Panc1 (cell line): ENCODE measurements around the gene ARL15. TPM values are rescaled to one million over a fixed set of nuclear protein-coding genes. Genes with fewer than 3 reads are reported as not detected.

Experiments used
- ATAC-seq: fragments of 200-7000 bp; cut with Tn5 transposase; 2 replicates; pipeline ENCODE4 v1.9.1; 2020; ENCODE audit warnings: mild to moderate bottlenecking, moderate library complexity
- BruUV-seq: library from RNA; stranded (reverse); fragments of 400-500 nt; replicated peaks from 2 replicates; lab custom pipeline; 2021; lab: Mats Ljungman, UMichigan
- CTCF ChIA-PET: fragments of 300-600 bp; sonication (Branson Sonifier 250); formaldehyde crosslinking; loops from one replicate; lab custom pipeline; 2022; ENCODE audit warnings: antibody characterized with exemption; lab: Charles Lee
- POLR2A ChIA-PET: fragments of 300-600 bp; sonication (Branson Sonifier 250); formaldehyde crosslinking; loops from one replicate; lab custom pipeline; 2022; ENCODE audit warnings: antibody characterized with exemption; lab: Charles Lee
- DNase-seq: peaks from one replicate; pipeline ENCODE4 v3.0.0-alpha.2; 2010; ENCODE audit warnings: low read depth, low spot score
- H3K27ac ChIP-seq: 2 replicates; pipeline ENCODE4 v1.5.1; 2011; ENCODE audit warnings: mild to moderate bottlenecking, low read length, inconsistent platforms
- H3K27me3 ChIP-seq: fragments of 200-500 bp; sonication (Bioruptor generic); 2 replicates; pipeline ENCODE4 v1.6.0; 2014; ENCODE audit warnings: low read length, inconsistent platforms; ENCODE audit not compliant: control insufficient read depth, insufficient read depth
- H3K36me3 ChIP-seq: fragments of 200-500 bp; sonication (Bioruptor generic); 2 replicates; pipeline ENCODE4 v1.5.1; 2014; ENCODE audit warnings: inconsistent platforms, mild to moderate bottlenecking, low read length, moderate library complexity; ENCODE audit not compliant: control insufficient read depth, insufficient read depth
- H3K4me1 ChIP-seq: 2 replicates; pipeline ENCODE4 v1.5.1; 2011; ENCODE audit warnings: inconsistent platforms, mild to moderate bottlenecking, low read length, moderate library complexity; ENCODE audit not compliant: control insufficient read depth, insufficient read depth
- H3K4me3 ChIP-seq, 2 experiments: 2 replicates each; pipeline ENCODE4 v1.5.1; 2011 to 2012; ENCODE audit warnings: low read depth in 2 of 2, low read length in 2 of 2, mild to moderate bottlenecking in 2 of 2, inconsistent platforms in 1 of 2, moderate library complexity in 1 of 2
- H3K9me3 ChIP-seq: fragments of 200-500 bp; sonication (Bioruptor generic); 2 replicates; pipeline ENCODE4 v1.5.1; 2014; ENCODE audit warnings: low read depth, mild to moderate bottlenecking, inconsistent platforms, low read length, moderate library complexity; ENCODE audit not compliant: control insufficient read depth, insufficient read depth
- POLR2AphosphoS5 ChIP-seq: IDR thresholded peaks from 2 replicates; pipeline ENCODE4 v1.6.1; 2012; ENCODE audit warnings: mild to moderate bottlenecking, low read depth, low read length, moderate library complexity
- SIN3A ChIP-seq: IDR thresholded peaks from 2 replicates; pipeline ENCODE4 v1.6.1; 2012; ENCODE audit warnings: low read depth, mild to moderate bottlenecking, low read length, moderate library complexity, borderline replicate concordance; ENCODE audit not compliant: insufficient read depth
- TCF7L2 ChIP-seq: IDR thresholded peaks from 2 replicates; pipeline ENCODE4 v1.6.1; 2011; ENCODE audit warnings: mild to moderate bottlenecking, low read depth, low read length, inconsistent platforms
- in situ Hi-C: cut with HindIII; loops from 2 replicates; pipeline ENCODE4 v1.10.0; 2016; ENCODE audit warnings: low sequenced_read_pairs, low pct_unique_long_range_greater_than_20kb
- intact Hi-C: fragments of 100-400 bp; cut with micrococcal nuclease; formaldehyde crosslinking; loops from one replicate; pipeline ENCODE4 v1.10.0; 2022; ENCODE audit not compliant: unreplicated experiment
- total RNA-seq: library from RNA; stranded (reverse); gene quantifications from one replicate; pipeline ENCODE4 v1.2.1, GENCODE V29; 2021; ENCODE audit not compliant: unreplicated experiment
- TF ChIP-seq, protein P1 (sequence below): fragments of 450-650 bp; IDR thresholded peaks from 2 replicates; pipeline ENCODE4 v1.5.1; 2017; ENCODE audit warnings: mild to moderate bottlenecking
- TF ChIP-seq, protein P2 (sequence below), 2 experiments: IDR thresholded peaks; 2 replicates each; pipeline ENCODE4 v1.6.1; 2011 to 2012; ENCODE audit warnings: low read depth in 2 of 2, control low read depth in 1 of 2, low read length in 1 of 2, mild to moderate bottlenecking in 1 of 2, moderate library complexity in 1 of 2; ENCODE audit not compliant: insufficient read depth in 1 of 2

ARL15 gene
- total RNA-seq, 1 experiment from 2014 or later: 16.5 TPM

DNA sequence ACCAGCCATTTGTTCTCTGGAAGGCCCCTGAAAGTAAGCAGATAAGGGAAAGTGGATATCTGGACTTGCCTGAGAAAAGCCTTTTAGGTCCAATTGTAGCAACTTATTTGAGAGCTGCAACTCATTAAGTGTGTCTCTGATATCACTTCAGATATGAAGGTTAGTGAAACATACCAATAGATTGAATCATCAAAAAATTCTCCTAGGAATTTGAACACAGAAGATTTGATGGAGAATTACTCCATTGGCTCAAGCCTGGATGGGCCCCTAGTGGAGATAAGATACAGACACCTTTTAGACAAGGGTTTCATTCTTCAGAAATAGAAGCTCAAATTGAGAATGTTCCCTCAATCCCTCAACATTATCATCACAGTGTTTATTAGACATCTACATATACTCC is 393.3 kb downstream of the ARL15 start:
- H3K4me1 ChIP-seq: no peaks in the 10 kb centered on the region
- H3K4me3 ChIP-seq: no peak overlapping the region
- in situ Hi-C loops: no loop called here
- intact Hi-C loops: no loop called here
- H3K9me3 ChIP-seq: no peaks in the 10 kb centered on the region
- H3K27ac ChIP-seq: no peak overlapping the region
- ChIA-PET CTCF (interaction anchor here (0.7 kb wide), 1 partner anchor 69 kb away, joined by 4 read pairs; no protein-coding TSS in a partner anchor), POLR2A (no interaction called here)
- H3K36me3 ChIP-seq: no peaks in the 10 kb centered on the region
- BruUV-seq: no TSS peak
- ATAC-seq (no peak), DNase-seq (no peak)
- TF ChIP-seq SIN3A: no peak
- TF ChIP-seq, protein P1, sequence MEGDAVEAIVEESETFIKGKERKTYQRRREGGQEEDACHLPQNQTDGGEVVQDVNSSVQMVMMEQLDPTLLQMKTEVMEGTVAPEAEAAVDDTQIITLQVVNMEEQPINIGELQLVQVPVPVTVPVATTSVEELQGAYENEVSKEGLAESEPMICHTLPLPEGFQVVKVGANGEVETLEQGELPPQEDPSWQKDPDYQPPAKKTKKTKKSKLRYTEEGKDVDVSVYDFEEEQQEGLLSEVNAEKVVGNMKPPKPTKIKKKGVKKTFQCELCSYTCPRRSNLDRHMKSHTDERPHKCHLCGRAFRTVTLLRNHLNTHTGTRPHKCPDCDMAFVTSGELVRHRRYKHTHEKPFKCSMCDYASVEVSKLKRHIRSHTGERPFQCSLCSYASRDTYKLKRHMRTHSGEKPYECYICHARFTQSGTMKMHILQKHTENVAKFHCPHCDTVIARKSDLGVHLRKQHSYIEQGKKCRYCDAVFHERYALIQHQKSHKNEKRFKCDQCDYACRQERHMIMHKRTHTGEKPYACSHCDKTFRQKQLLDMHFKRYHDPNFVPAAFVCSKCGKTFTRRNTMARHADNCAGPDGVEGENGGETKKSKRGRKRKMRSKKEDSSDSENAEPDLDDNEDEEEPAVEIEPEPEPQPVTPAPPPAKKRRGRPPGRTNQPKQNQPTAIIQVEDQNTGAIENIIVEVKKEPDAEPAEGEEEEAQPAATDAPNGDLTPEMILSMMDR: no peak; the same call in 1 of the 2 replicates
- TF ChIP-seq TCF7L2: no peak
- TF ChIP-seq POLR2AphosphoS5: no peak
- TF ChIP-seq, protein P2, sequence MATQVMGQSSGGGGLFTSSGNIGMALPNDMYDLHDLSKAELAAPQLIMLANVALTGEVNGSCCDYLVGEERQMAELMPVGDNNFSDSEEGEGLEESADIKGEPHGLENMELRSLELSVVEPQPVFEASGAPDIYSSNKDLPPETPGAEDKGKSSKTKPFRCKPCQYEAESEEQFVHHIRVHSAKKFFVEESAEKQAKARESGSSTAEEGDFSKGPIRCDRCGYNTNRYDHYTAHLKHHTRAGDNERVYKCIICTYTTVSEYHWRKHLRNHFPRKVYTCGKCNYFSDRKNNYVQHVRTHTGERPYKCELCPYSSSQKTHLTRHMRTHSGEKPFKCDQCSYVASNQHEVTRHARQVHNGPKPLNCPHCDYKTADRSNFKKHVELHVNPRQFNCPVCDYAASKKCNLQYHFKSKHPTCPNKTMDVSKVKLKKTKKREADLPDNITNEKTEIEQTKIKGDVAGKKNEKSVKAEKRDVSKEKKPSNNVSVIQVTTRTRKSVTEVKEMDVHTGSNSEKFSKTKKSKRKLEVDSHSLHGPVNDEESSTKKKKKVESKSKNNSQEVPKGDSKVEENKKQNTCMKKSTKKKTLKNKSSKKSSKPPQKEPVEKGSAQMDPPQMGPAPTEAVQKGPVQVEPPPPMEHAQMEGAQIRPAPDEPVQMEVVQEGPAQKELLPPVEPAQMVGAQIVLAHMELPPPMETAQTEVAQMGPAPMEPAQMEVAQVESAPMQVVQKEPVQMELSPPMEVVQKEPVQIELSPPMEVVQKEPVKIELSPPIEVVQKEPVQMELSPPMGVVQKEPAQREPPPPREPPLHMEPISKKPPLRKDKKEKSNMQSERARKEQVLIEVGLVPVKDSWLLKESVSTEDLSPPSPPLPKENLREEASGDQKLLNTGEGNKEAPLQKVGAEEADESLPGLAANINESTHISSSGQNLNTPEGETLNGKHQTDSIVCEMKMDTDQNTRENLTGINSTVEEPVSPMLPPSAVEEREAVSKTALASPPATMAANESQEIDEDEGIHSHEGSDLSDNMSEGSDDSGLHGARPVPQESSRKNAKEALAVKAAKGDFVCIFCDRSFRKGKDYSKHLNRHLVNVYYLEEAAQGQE (IDR thresholded peaks at IDR 0.05; ENCODE audit: insufficient read depth in 1 of 2, low read depth in 2 of 2, low read length in 1 of 2): no peak
- no peaks in the 10 kb centered on the region for H3K27me3 ChIP-seq

DNA sequence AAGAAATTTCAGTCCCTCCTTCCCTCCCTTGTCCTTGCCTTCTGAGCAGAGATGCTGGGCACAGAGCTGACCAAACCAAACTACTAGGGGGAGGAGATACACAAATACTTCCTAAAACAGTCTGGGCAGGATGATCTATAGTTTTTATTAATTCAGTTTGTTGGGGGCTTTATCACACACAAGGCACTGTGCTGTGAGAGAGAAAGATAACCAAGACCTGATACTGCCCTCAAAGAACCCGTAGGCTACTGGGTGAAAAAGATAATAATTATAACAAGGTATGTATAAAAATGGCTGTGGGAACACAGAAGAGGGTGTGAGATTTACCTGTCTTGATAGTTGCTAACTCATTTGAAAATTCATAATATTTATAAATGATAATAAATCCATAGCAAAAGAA is 395.3 kb downstream of the ARL15 start:
- TF ChIP-seq TCF7L2 (no peak), SIN3A (no peak), POLR2AphosphoS5 (no peak)
- TF ChIP-seq, protein P2 (IDR thresholded peaks at IDR 0.05; ENCODE audit: insufficient read depth in 1 of 2, low read depth in 2 of 2, low read length in 1 of 2): no peak
- TF ChIP-seq, protein P1: no peak
- intact Hi-C loops (no loop called here), in situ Hi-C loops (no loop called here)
- ATAC-seq (no peak), DNase-seq (no peak)
- POLR2A ChIA-PET: no interaction called here
- CTCF ChIA-PET: no interaction called here
- H3K27me3 ChIP-seq: no peaks in the 10 kb centered on the region
- BruUV-seq: no TSS peak
- H3K4me3 ChIP-seq: no peak overlapping the region
- H3K27ac ChIP-seq: no peak overlapping the region
- no peaks in the 10 kb centered on the region for H3K9me3 ChIP-seq
- no peaks in the 10 kb centered on the region for H3K4me1 ChIP-seq
- H3K36me3 ChIP-seq: no peaks in the 10 kb centered on the region
